GM12865 (cell line): ENCODE results near the gene C4orf17.
A peak's percentile ranks its signal among the peaks of the same experiment; 100 is the strongest.

Source experiments
- DNase-seq: peaks from one replicate; pipeline ENCODE4 v3.0.0; 2010; ENCODE audit warnings: low read depth
- H3K4me3 ChIP-seq: 2 replicates; pipeline ENCODE4 v1.5.1; 2011; ENCODE audit warnings: mild to moderate bottlenecking, low read depth, low read length, control low read depth
- TF ChIP-seq, protein P1 (sequence below): IDR thresholded peaks from 2 replicates; pipeline ENCODE4 v1.5.1; 2011; ENCODE audit warnings: low read length, control low read depth, low read depth, inconsistent platforms; ENCODE audit not compliant: insufficient read depth; ENCODE audit errors: missing control alignments

Gene C4orf17

DNA sequence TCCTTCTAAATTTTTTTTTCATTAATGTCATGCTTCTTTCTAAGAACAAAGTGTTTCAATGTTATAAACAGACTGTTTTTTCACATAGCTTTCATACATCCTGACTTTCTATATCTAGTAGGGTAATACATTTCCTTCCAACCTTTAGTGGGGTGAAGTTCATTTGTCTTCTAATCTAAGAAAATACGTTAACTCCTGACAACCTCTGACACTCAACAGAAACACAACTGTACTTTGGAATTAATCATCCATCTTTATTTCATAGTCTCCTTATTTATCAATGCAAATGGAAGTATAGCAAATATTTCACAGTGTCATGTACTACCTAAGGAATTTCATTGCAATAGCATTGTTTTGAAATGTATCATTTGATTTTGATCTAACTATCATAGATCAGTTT lies 61.1 kb downstream of the C4orf17 start:
- DNase-seq: no peak
- TF ChIP-seq, protein P1, sequence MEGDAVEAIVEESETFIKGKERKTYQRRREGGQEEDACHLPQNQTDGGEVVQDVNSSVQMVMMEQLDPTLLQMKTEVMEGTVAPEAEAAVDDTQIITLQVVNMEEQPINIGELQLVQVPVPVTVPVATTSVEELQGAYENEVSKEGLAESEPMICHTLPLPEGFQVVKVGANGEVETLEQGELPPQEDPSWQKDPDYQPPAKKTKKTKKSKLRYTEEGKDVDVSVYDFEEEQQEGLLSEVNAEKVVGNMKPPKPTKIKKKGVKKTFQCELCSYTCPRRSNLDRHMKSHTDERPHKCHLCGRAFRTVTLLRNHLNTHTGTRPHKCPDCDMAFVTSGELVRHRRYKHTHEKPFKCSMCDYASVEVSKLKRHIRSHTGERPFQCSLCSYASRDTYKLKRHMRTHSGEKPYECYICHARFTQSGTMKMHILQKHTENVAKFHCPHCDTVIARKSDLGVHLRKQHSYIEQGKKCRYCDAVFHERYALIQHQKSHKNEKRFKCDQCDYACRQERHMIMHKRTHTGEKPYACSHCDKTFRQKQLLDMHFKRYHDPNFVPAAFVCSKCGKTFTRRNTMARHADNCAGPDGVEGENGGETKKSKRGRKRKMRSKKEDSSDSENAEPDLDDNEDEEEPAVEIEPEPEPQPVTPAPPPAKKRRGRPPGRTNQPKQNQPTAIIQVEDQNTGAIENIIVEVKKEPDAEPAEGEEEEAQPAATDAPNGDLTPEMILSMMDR: no peak
- no peak overlapping the region for H3K4me3 ChIP-seq

DNA sequence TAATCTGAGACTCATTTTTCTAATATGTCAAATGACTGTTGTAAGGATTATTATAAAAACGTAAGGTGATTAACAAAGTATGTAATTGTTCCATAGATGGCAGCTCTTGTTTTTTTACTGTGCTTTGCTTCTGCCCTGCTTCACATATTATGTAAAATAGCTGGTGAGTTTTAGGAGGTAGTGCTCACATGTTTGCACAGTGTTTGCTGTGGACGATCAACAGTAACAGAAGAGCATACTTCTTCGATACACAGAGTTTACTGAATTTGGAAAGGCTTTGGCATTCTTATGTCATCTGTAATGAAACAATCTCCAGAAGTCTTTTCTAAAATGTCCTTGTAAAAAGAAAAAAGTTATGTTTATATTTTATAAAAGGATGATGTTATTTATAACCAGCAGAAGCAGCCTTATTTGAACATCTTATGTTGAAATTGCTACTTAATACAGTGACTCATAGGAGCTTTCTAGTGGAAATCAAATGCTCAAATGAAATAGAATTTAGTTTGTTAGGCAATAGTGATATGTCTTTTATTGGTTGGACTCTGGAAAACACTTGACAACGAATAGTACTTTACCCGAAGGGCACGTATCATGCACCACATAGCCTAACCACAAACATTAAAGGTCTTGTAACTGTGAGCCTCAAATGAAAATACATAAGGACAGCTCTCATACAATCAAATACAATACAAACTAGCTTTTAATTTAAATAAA lies 61.9 kb downstream of the C4orf17 start:
- DNase-seq: no peak
- TF ChIP-seq, protein P1: no peak

DNA sequence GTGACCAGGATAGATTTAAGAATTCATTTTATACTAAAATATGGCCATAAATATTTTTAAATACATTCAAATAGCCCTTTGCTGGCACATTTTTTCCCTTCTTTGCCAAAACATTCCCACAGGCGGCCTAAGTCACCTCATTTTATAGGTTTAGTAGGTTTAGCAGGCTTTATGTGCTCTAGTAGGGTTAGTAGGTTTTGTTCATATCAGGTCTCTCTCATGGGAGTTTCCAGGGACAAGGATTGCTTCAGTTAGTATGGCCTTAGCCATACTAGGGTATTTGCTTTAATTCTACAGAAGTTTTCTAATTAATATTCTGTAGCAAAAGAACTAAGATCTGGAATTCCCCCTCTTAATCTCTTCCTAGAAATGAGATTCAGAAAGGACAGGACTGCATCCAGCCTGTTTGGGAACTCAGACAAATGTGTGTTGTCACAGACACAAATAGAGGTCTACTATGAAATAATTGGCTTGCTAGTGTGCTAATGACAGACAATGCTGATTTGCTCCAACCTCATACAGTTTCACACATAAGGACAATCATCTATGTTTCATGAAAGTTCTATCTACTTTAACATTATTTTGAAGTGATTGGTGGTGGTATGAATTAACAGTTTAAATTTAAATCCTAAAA lies 63.0 kb downstream of the C4orf17 start:
- DNase-seq: no peak
- H3K4me3 ChIP-seq: no peak overlapping the region
- TF ChIP-seq, protein P1: no peak

More for the DNA sequence above, 61.9 kb downstream of the C4orf17 start:
- no peak overlapping the region for H3K4me3 ChIP-seq

DNA sequence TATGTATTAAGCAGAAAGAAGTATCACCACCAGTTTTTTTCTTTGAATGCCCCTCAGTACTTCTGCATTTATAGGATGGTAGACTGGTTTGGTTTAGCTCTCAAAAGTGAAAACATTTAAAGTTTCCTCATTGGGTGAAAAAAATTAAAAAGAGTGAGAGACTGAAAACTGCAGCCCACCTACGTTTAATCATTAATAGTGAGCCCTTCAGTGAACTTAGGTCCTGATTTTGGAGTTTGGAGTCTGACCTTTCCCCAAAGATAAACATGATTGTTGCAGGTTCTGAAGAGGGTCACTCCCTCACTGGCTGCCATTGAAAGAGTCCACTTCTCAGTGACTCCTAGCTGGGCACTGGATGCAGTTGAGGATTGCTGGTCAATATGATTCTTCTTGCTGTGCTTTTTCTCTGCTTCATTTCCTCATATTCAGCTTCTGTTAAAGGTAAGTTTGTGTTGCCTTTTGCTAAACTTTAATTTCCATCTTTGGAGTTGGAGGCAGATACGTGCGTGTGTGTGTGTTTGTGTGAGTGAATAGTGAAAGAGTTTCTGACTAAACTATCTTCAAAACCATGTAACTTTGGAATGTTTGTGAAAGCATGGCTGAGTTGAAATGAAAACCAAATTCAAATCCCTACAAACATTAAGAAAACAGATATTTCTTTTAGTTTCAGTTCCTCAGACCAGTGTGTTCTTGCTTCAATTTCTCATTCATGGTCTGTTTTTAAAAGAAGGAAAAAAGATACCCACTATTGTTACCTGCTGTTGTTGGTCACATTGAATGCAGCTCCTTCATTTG lies 63.9 kb downstream of the C4orf17 start, which contains the start of gene MTTP:
Gene MTTP (plus strand): TSS at position 295 of the 795 bp plus-strand sequence. CDS start 86 bp downstream, at position 381.
- peak within 1 kb of the TSS; percentile 24; the same call in 1 of the 2 replicates for H3K4me3 ChIP-seq
- peak; percentile 21 for DNase-seq
- TF ChIP-seq, protein P1: no peak

DNA sequence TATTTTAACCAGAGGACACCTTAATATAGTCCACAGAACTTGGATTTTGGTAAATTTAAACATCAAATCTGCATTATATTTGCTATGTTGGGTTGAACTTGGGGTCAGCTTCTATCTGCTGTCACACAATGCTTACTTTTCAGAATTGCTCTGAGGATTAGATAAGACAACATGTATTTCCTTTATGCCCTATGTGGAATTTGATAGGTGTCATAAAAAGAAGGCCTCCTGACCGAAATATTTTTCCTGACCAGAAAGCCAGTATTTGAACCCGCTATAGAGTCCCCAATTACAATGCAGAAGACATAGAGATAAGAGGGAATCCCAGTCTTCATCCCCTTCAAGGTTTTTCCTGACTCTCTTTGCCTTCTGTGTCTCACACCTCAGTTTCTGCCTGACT lies 67.9 kb downstream of the C4orf17 start:
- TF ChIP-seq, protein P1: no peak
- no peak overlapping the region for H3K4me3 ChIP-seq
- DNase-seq: no peak

DNA sequence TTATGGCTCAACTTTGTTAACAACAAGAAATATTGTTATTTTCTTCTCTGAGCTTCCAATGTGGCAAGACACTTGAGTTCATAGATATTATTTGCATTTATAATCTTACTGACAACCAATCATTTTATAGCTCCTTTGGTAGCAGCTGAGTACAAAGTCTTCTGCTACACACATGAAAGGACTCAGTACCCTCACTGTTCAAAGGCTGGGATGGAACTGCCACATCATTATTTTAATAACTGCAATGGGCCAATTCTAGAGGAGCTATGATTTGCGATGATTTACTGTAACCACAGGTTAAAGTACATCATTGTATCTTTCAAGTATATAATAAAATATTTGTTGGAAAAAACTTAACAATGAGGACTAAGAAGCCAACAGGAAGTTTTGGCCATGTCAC lies 74.7 kb downstream of the C4orf17 start:
- no peak overlapping the region for H3K4me3 ChIP-seq

More for the DNA sequence above, 74.7 kb downstream of the C4orf17 start:
- DNase-seq: no peak
- TF ChIP-seq, protein P1: no peak
